HG03571 (cell line): ENCODE data around the gene FSTL1.
"Not testable (repeated sequence)": the region's sequence is repeated elsewhere in the genome, so short reads cannot be mapped to it uniquely, and the experiment has no call there.

ENCODE experiments used
- ATAC-seq: cut with Tn5 transposase; IDR thresholded peaks from one replicate; pipeline ENCODE4 v1.9.1; 2021; ENCODE audit not compliant: unreplicated experiment

Gene FSTL1

DNA sequence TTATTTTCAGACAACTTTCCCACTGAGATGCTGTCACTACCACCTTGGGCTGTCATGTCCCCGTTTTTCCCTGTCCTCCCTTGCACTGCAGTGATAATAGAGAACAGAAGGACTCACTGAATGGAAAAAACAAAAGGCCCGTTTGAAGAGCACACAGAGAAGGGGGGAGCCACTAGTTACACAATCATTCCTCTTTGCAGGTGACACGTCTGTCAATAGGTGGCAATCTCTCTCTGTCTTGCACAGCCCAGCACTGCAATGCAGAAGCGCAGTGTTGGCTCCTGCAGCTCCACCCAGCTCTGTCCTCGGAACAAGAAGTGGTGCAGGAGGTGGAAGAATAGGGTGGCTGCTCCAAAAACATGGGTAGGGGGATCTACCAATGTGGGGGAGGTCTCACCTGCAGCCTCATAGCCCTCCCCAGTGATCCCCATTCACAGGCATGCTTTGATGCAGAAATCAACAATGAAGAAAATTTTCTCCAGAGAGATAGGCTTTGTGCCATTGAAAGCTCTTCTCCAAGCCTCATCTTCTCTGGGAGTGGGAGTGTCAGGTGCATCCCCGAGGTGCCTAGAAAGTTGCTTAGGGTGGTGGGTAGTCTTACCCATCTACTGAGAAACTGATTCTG lies 31.8 kb downstream of the FSTL1 start:
- ATAC-seq, result no peak

DNA sequence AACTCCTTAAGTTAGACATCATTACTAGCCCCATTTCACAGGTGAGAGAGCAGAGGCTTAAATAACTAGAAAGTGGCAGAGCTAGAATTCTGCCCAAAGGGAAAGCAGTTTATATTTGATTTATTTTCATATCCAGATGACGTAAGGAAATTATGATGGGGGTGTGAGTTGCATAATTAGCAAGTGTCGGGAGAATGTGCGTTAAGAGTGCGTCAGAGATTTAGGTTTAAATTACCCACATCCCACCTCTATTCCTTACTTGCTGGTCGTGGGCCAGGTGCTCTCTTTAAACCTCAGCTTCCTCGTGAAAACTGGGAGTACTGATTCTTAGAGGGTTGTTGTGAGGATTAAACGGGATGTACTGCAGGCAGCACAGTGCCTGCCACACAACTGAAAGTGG lies 32.3 kb downstream of the FSTL1 start:
- ATAC-seq, result no peak

DNA sequence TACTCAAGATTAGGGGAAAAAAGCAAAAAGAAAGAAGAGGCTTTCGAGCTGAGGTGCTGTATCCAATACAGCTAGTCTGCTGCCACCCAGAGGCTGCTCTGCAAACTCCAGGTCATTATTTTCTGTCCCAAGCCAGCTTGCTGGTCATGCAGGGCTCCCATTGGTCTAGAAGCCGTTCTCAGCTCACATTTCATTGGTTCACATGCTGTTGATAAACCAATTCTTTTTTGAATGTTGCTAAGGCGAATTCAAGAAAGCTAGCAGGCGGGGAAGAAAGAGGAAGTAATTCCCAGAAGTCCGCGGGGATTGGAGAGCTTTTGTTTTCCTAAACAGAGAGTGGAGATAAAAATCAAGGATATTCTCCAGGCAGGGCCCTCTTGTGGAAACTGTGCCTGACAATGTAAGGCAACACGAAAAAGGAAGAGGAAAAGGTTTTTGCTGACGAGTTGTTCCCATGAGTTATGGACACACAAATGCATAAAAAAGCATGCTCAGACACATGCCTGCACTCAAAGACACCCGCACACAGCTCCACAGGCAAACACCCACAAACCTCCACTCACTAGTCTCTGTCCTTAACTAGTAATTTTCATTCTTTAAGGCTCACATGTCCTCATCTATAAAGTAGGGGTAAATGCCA lies 33.4 kb downstream of the FSTL1 start:
- ATAC-seq, result peak; percentile 100

DNA sequence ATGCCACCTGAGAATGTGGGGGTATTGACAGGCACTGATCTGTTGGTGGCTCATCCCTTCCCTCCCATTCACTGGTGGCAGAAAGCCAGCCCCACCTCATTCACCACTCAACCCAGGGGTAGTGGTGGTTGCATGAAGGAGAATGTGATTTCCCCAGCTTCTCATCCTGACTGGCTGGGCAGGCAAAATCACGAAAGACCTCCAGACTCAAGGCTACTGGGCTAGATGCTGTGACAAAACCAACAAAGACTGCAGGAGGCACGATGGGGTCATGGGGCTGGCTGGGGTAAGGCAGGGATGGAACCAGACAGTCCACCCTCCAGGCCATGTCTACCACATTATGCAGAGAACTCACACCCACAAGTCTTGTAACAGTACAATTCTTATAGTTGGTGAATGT lies 33.9 kb downstream of the FSTL1 start:
- peak; percentile 11 for ATAC-seq

DNA sequence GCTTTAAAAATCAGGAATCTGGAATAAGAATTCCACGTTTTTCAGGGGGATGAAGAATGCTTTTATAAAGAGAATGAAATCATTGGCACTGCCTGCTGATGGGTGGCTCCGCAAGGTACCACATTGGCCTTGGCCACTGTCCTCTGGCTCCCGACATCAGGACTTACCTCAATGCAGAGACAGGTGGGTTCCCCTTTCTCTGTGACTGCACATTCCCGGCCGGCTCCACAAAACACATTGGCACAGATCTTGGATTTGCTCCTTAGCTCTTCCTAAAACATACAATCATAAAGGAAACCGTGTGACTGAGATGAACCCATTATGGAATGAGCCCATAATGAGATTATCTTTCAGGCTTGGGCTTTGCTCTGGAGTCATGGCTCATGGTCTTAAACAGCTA lies 35.0 kb downstream of the FSTL1 start:
- ATAC-seq, result no peak

DNA sequence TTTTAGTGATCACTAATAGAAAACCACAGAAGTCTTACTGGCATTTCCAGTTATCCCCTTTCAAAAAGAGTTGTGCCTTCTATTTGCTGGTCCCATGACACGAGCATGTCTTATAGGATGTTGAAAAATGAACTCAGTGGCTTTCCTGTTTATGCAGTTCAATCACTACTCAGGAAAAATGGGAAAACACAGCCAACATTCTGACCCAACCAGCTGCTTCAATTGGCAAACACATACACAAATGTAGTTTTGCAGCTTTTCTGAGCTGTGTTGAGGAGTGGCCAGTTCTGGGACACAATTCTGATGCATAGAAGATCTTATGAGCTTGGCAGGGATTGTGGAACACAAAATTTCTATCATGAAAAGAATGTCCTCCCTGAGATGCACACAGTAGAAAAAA lies 40.3 kb downstream of the FSTL1 start:
- ATAC-seq, result no peak

DNA sequence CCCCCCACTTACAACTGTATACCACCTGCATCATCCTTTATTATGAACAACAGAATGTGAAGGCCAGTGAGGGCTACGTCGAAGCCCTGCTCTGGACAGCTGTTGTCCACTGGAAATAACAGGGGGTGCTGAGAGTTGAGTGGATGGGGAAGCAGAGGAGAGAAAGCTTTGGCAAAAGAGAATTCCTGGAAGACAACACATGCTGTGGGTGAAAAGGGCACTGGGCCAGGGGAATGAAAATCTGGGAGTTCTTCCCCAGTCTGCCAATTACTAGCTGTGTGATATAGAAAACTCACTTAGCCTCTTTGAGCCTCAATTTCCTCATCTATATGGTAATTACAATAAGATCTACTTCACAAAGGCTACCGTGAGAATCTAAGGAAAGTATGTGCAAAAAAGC lies 40.7 kb downstream of the FSTL1 start:
- ATAC-seq, result no peak

DNA sequence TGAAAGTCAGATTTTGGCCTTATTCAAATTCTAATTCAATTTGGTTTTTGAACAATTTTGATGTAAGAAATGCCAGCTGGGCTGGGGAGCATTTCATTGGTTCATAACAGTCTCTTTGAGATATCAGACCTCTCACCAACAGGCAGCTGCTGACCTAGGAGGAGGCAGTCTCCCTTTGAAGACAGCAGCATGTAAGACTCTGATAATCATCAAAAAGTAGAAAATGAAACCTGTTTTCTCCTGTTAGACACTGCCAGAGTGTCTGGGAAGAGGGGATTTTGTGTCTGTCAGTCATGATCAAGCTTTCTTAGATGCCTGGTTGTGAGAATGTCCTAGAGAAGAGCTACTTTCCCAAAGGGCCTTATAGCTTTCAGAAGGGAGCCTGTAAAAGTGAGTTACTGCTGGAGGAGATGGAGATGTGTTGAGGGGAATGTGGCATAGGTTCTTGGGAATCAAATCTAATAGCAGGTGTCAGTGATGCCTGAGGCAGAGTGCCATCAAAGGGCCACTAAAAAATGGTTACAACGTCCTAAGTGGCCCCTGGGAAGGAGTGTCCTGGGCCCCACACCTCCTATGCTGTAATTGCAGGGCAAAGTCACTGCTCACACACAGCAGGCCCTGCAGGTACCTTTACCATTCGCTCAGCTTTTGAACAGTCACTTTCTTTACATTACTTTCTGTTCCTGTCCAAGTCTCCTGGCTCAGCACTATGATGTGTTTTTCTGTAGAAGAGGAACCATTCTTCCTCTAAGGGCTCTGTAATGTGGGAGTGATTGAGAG lies 43.1 kb downstream of the FSTL1 start:
- no peak for ATAC-seq

DNA sequence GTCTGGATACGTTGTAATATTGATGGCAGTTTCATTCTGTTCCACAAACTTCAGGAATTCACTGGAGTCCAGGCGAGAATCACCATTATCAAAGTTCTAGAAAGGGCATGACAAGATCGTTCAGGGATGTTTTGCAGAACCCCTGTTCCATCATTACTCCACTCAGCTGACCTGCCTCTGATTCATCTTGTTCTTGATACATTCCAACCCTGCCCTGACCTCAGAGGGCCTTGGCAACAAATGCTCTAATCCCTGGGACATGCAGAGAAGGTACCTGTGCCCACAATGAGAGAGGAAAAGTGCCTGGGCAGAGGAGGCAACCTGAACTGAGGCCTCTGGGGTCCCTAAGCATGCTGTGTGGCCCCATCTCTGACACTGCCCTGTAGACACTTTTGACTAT lies 45.9 kb downstream of the FSTL1 start:
- ATAC-seq, result no peak

DNA sequence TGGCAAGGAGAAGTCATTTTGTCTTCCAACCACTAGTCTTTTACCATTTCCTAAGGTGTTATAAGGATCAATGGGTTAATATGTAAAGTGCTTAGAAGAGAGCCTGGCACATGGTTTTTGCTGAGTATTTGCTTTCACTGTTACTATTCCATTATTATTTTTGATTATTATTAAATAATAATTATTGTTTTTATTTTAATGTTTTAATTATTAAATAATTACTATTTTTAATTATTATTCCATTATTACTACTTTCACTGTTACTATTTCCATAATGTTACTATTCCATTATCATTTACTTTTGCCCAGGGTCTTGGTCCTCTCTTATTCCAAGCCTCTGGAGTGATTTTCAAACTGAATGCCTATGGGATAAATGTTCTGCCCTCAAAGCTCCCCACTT lies 48.5 kb downstream of the FSTL1 start:
- no peak for ATAC-seq

DNA sequence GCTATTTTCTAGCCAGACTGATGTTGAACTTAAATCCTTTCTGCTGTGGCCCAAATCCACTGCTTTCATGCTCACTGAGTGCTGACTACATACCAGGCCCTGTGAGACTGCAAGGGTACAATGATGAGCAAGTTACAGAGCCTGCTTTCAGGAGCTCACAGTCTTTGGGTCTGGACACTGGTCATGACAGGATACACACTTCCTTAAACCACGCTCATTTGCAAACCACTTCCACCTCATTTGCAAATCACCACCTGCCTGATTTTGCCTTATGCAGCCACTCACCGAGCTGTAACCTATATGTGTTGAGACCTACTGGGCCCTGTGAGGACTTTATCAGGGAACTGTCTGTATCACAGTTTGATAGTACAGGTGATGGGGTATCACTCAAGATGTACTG lies 51.4 kb downstream of the FSTL1 start:
- ATAC-seq, result peak; percentile 84

DNA sequence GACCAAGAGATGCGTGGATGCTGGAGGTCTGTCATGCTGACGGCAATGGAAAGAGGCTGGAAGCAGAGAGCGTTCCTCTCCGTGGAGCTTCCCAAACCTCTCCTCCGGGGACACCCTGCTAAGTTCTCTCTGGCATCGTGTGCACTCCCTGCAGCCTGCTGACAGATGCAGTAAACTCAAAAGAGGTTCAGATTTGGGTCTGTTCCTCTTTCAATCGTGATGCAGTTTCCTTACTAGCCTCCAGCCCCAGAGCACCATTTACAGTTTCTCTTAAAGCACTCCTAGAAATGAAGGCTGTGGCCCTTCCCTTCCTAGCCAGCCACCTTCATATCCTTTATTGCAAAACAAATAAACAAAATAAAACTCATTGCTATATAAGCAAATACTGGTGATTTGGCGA lies 54.3 kb downstream of the FSTL1 start:
- no peak for ATAC-seq

DNA sequence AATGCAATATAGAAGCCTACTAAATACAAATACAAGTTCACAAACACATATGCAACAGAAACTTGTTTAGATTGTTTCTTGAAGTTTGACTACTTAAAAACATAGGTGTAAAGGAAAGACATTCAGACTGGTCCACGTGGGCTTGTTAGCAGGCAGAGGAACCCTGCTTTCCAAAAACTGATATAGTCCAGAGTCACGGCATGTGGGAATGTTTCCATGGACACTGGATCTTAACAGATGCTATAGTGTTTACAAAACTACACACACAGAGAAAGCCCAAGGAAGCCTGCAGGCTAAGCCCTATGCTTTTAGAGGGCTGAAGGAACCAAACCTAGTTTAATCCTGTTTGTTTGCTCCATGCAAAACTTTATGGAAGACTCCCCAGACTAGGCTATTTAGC lies 56.4 kb downstream of the FSTL1 start:
- ATAC-seq, result no peak

DNA sequence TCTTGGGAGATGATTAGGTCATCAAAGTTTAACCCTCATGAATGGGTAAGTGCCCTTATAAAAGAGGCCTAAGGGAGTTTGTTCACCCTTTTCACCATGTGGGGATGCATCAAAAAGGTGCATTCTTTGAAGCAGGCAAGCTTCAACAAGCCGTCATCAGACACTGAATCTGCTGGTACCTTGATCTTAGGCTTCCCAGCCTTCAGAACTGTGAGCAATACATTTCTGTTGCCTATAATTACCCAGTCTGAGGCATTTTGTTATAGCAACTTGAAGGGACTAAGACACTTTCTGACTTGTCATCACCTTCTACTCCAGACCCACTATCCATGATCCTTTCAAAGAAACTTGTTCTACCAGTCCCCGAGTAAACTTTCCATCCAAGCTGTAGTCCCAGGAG lies 57.0 kb downstream of the FSTL1 start:
- ATAC-seq, result no peak

DNA sequence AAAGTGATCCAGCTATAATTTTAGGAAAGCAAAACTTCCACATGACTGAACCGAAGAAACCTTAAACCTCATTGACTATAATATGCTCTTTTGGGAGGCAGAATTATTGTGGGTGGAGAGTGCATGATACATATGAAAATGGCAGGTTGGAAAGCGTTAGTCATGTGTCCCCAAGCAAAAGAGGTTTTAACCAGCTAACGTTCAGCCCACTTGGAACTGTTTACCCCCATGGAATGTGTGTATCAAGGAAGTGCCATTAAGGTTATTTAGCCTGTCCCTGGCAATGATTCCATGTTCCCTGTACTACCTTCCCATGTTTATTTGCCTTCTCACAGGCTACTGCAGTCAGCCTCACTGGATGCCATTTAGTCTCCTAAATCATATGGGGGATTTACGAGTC lies 57.5 kb downstream of the FSTL1 start:
- no peak for ATAC-seq

DNA sequence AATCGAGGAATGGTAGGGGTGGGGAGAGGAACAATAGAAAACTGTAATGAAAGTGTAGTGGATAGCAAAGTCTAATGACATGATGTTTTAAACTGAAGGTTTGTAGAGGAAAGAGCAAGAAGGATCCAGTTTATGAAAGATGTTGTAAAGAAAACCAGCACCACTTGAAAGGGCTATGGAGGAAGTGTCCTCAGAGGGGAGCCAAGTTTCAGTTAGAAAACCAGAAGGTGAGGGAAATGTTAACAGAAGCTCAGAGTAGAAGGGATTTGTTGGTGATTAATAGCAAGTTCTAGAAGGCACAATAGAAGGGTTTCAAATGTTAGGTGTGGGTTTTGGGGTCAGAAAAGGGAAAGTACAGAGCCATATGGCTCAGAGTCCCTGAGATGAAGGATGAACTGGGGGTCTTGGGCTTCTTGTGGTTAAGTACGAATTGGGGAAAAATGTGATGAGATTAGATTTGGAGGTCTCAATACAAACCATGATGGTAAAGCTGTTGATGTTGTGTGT lies 67.8 kb downstream of the FSTL1 start:
- no peak for ATAC-seq

DNA sequence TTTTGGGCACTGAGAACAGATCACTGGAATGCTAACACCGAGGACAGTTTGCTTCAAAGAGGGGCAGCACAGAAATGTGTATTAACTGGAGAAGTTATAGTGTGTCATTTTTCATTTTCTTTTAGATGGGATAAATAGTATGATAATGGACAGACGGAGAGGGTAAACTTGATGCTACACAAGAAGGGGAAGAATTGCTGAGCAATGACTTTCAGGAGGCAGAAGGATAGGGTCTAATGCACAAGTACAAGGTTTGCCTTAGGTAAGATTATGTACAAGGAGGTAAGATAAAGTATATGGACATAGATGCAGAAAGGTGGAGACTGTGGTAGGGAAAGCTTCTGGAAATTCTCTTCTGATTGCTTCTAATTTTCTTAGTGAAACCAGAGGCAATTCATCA lies 69.3 kb downstream of the FSTL1 start:
- ATAC-seq, result no peak

DNA sequence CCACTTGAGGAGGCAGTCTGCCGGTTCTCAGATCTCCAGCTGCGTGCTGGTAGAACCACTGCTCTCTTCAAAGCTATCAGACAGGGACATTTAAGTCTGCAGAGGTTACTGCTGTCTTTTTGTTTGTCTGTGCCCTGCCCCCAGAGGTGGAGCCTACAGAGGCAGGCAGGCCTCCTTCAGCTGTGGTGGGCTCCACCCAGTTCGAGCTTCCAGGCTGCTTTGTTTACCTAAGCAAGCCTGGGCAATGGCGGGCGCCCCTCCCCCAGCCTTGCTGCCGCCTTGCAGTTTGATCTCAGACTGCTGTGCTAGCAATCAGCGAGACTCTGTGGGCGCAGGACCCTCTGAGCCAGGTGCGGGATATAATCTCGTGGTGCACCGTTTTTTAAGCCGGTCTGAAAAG lies 72.8 kb downstream of the FSTL1 start:
- ATAC-seq, result not testable (repeated sequence)

DNA sequence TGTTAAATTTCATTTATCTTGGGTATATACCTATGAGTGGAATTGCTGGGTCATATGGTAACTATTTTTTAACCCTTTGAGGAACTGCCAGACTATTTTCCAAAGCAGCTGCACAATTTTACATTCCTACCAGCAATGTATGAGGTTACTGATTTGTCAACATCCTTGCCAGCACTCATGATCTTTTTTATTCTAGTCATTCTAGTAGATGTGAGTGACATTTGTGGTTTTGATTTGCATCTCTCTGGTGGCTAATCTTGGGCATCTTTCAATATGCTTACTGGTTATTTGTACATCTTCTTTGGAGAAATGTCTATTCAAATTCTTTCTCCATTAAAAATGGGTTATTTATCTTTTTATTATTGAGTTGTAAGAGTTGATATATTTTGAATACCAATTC lies 80.3 kb downstream of the FSTL1 start:
- no peak for ATAC-seq

DNA sequence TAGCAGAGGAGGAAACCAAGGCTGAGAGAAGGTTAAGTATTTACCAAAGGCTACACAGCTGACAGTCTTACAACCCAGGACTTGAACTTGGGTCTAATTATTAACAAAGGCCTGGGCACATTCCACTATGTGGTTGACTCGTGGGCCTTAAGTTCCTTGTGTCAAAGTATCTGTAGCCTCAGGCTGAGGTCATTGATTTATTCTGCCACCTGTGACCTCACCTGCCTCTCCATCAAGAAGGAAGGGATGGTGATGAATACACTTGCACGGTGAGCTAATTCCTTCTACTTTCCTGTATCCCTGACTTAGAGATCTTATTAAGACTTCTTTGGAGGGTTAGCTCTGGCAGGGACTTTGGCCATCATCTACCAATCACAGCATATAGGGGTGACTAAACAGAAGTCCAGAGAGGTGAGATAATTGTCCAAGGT lies 81.7 kb downstream of the FSTL1 start:
- peak; percentile 95 for ATAC-seq

DNA sequence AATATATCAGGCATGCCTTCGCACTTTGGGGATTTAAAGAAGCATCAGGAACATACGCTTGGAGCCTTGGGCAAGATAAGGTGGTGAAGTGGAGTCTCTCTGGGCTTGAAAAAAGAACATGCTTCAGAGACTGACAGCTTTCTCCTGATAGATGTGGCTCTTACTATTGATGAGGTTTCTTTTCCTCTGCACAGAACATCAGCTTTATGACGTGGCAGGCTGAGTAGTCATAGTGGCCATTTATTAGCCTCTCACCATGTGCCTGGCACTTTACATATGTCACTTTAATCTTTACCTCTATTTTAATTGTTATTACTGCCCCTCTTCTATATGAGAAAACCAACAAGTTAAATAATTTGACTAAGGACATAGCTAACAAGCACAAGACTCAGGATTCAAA lies 82.6 kb downstream of the FSTL1 start:
- no peak for ATAC-seq

DNA sequence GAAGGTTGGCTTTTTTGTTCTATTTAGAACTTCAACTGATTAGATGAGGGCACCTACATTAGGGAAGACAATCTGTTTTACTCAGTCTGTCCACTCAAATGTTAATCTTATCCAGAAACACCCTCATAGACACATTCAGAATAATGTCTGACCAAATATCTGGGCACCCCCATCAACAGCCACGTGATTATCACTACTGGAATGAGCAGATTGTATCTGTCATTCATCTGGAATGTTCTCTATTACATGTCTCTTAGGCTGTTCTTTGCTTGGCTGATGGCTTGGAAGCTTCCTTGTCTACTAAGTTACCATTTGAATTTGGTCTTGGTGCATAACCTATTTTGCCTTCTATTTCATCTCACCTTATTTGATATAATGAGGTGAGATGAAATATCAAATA lies 86.0 kb downstream of the FSTL1 start:
- ATAC-seq, result no peak
